WTC11 (cell line): ENCODE measurements around the gene IQCK.

Experiments
- CTCF ChIP-seq: fragments of 200-600 bp; IDR thresholded peaks from 2 replicates; pipeline ENCODE4 v1.8.0; 2022; ENCODE audit warnings: antibody characterized with exemption
- E2F1 ChIP-seq: sonication (generic); formaldehyde crosslinking; IDR thresholded peaks from 2 replicates; pipeline ENCODE4 v1.8.0; 2022; ENCODE audit warnings: mild to moderate bottlenecking, missing genetic modification reagents
- MXD4 ChIP-seq: fragments of 250-450 bp; sonication (Bioruptor Pico); IDR thresholded peaks from 2 replicates; pipeline ENCODE4 v1.8.0; 2021; ENCODE audit warnings: mild to moderate bottlenecking, moderate library complexity, borderline replicate concordance
- SP1 ChIP-seq: sonication (generic); formaldehyde crosslinking; conservative IDR thresholded peaks from 2 replicates; pipeline ENCODE4 v1.8.1; 2022; ENCODE audit warnings: missing genetic modification reagents
- TEAD4 ChIP-seq: sonication (generic); formaldehyde crosslinking; IDR thresholded peaks from 2 replicates; pipeline ENCODE4 v1.8.0; 2022; ENCODE audit warnings: mild to moderate bottlenecking, missing genetic modification reagents
- ZNF425 ChIP-seq: fragments of 250-450 bp; sonication (Bioruptor Pico); conservative IDR thresholded peaks from 2 replicates; pipeline ENCODE4 v1.9.0; 2021; ENCODE audit warnings: mild to moderate bottlenecking

- TF ChIP-seq E2F1 (CRISPR knock-in tag) (no peak), CTCF (no peak), TEAD4 (CRISPR knock-in tag) (no peak), ZNF425 (CRISPR knock-in tag) (no peak), SP1 (CRISPR knock-in tag) (no peak), MXD4 (no peak)
Measured at GRCh38 chr16:19861811-19862327, 143.8 kb downstream of the IQCK start.
